HG02938 (cell line): Measurements from ENCODE around the gene MOGAT1.
"Not testable (repeated sequence)": the region's sequence is repeated elsewhere in the genome, so short reads cannot be mapped to it uniquely, and the experiment has no call there.

ENCODE experiments used
- ATAC-seq: cut with Tn5 transposase; IDR thresholded peaks from one replicate; pipeline ENCODE4 v1.9.1; 2021; ENCODE audit warnings: mild to moderate bottlenecking, moderate library complexity; ENCODE audit not compliant: unreplicated experiment

Gene MOGAT1

GRCh38 chr2:222738312-222738711 is 66.9 kb downstream of the MOGAT1 start:
- no peak for ATAC-seq

- no peak for ATAC-seq
Observed at GRCh38 chr2:222738809-222739208, 67.4 kb downstream of the MOGAT1 start.

GRCh38 chr2:222739939-222740338 is 68.5 kb downstream of the MOGAT1 start:
- no peak for ATAC-seq

- no peak for ATAC-seq
Observed at GRCh38 chr2:222743251-222743812, 71.9 kb downstream of the MOGAT1 start.

- no peak for ATAC-seq
Observed at GRCh38 chr2:222745836-222746559, 74.5 kb downstream of the MOGAT1 start.

GRCh38 chr2:222747526-222748160 is 76.2 kb downstream of the MOGAT1 start:
- peak; percentile 77 for ATAC-seq

- no peak for ATAC-seq
Observed at GRCh38 chr2:222750533-222750932, 79.1 kb downstream of the MOGAT1 start.

GRCh38 chr2:222751238-222751637 is 79.8 kb downstream of the MOGAT1 start:
- ATAC-seq, result no peak

- ATAC-seq, result no peak
Observed at GRCh38 chr2:222751821-222752719, 80.6 kb downstream of the MOGAT1 start.

- no peak for ATAC-seq
Observed at GRCh38 chr2:222752746-222753145, 81.3 kb downstream of the MOGAT1 start.

GRCh38 chr2:222753251-222753824 is 81.9 kb downstream of the MOGAT1 start:
- ATAC-seq, result no peak

- no peak for ATAC-seq
Observed at GRCh38 chr2:222754324-222754930, 83.0 kb downstream of the MOGAT1 start.

GRCh38 chr2:222755593-222755992 is 84.1 kb downstream of the MOGAT1 start:
- not testable (repeated sequence) for ATAC-seq

GRCh38 chr2:222756362-222756831 is 84.9 kb downstream of the MOGAT1 start:
- ATAC-seq, result no peak

GRCh38 chr2:222756951-222757650 is 85.6 kb downstream of the MOGAT1 start:
- no peak for ATAC-seq
